Measurements from ENCODE around the gene SSBP1.

- TF ChIP-seq CTCF (conservative IDR thresholded peaks at IDR 0.05; ENCODE audit: low read depth, low read length) (no peak), EZH2 (IDR thresholded peaks at IDR 0.05; ENCODE audit: low read length, unreplicated experiment) (no peak), EZH2phosphoT487 (IDR thresholded peaks at IDR 0.05; ENCODE audit: borderline replicate concordance, low read length) (no peak)
Measured at GRCh38 chr7:141763797-141764196, 25.6 kb downstream of the SSBP1 start, which contains the start of gene TAS2R3.
